OCI-LY7 (cell line): ENCODE results near the gene UBAC1. TPM values are rescaled to one million over a fixed set of nuclear protein-coding genes. Genes with fewer than 3 reads are reported as not detected.
"Not testable (repeated sequence)": the region's sequence is repeated elsewhere in the genome, so short reads cannot be mapped to it uniquely, and the experiment has no call there.

Source experiments
- BruUV-seq: library from RNA; stranded (reverse); fragments of 400-500 nt; replicated peaks from 2 replicates; lab custom pipeline; 2021; lab: Mats Ljungman, UMichigan
- CTCF ChIA-PET: fragments of 300-600 bp; sonication (Branson Sonifier 250); formaldehyde crosslinking; loops from one replicate; lab custom pipeline; 2022; ENCODE audit warnings: antibody characterized with exemption; ENCODE audit not compliant: unreplicated experiment; lab: Charles Lee
- POLR2A ChIA-PET: fragments of 300-600 bp; sonication (Branson Sonifier 250); formaldehyde crosslinking; loops from one replicate; lab custom pipeline; 2022; ENCODE audit warnings: antibody characterized with exemption; lab: Charles Lee
- DNase-seq: peaks from one replicate; pipeline ENCODE4 v3.0.0-alpha.2; 2015; ENCODE audit warnings: low spot score
- H2AFZ ChIP-seq: fragments of 200-600 bp; sonication (generic), shearing (Covaris generic); 2 replicates; pipeline ENCODE4 v1.6.1; 2014; ENCODE audit warnings: mild to moderate bottlenecking, antibody characterized with exemption, low read length, moderate library complexity
- H3K27ac ChIP-seq: fragments of 200-600 bp; sonication (generic); 2 replicates; pipeline ENCODE4 v1.5.1; 2014; ENCODE audit warnings: mixed run types, low read depth, mild to moderate bottlenecking, moderate library complexity, low read length, inconsistent platforms; ENCODE audit not compliant: poor library complexity, severe bottlenecking
- H3K36me3 ChIP-seq: fragments of 200-600 bp; sonication (generic); 2 replicates; pipeline ENCODE4 v1.6.1; 2014; ENCODE audit warnings: mild to moderate bottlenecking, antibody characterized with exemption, low read length, moderate library complexity, mixed read lengths; ENCODE audit not compliant: insufficient read depth
- H3K4me1 ChIP-seq: fragments of 200-600 bp; sonication (generic); 2 replicates; pipeline ENCODE4 v1.5.1; 2014; ENCODE audit warnings: mild to moderate bottlenecking, low read length; ENCODE audit not compliant: insufficient read depth, poor library complexity, severe bottlenecking
- H3K4me2 ChIP-seq: fragments of 200-600 bp; sonication (generic); 2 replicates; pipeline ENCODE4 v1.6.1; 2014; ENCODE audit warnings: mild to moderate bottlenecking, low read length
- H3K4me3 ChIP-seq: fragments of 200-600 bp; sonication (generic); 2 replicates; pipeline ENCODE4 v1.5.1; 2014; ENCODE audit warnings: mild to moderate bottlenecking, low read depth, low read length; ENCODE audit not compliant: poor library complexity, severe bottlenecking
- H3K79me2 ChIP-seq: fragments of 200-600 bp; sonication (generic); 2 replicates; pipeline ENCODE4 v1.6.1; 2016; ENCODE audit warnings: low read depth, mild to moderate bottlenecking, low read length, moderate library complexity, mixed read lengths; ENCODE audit not compliant: insufficient read depth
- H3K9me2 ChIP-seq: fragments of 200-600 bp; sonication (generic); 2 replicates; pipeline ENCODE4 v1.6.1; 2016; ENCODE audit warnings: mild to moderate bottlenecking, low read length, mixed read lengths; ENCODE audit not compliant: insufficient read depth
- H3K9me3 ChIP-seq: fragments of 200-600 bp; sonication (generic); 2 replicates; pipeline ENCODE4 v1.6.1; 2014; ENCODE audit warnings: mild to moderate bottlenecking, mixed run types, low read length, mixed read lengths
- H4K20me1 ChIP-seq: fragments of 200-600 bp; sonication (generic); 2 replicates; pipeline ENCODE4 v1.6.1; 2014; ENCODE audit warnings: mild to moderate bottlenecking, antibody characterized with exemption, low read length, moderate library complexity, mixed read lengths; ENCODE audit not compliant: insufficient read depth
- EZH2phosphoT487 ChIP-seq: fragments of 200-600 bp; sonication (generic); IDR thresholded peaks from 2 replicates; pipeline ENCODE4 v1.6.1; 2018; ENCODE audit warnings: low read depth, borderline replicate concordance, mild to moderate bottlenecking, mixed run types, antibody characterized with exemption, low read length, moderate library complexity, mixed read lengths
- intact Hi-C: fragments of 100-400 bp; cut with micrococcal nuclease; formaldehyde crosslinking; loops from one replicate; pipeline ENCODE4 v1.10.0; 2022; ENCODE audit not compliant: unreplicated experiment
- total RNA-seq, 2 experiments: library from RNA; depleted of rRNA in 1 of 2; stranded (reverse); fragments of >200 nt in 1 of 2; shearing (Covaris generic) in 1 of 2; gene quantifications; 2 replicates each; pipeline ENCODE4 v1.2.3, GENCODE V29; 2014 to 2022
- TF ChIP-seq, protein P1 (sequence below): fragments of 200-600 bp; sonication (generic); conservative IDR thresholded peaks from 2 replicates; pipeline ENCODE4 v1.5.1; 2014; ENCODE audit warnings: mild to moderate bottlenecking, antibody characterized with exemption, low read length, moderate library complexity, mixed read lengths

UBAC1 gene
- total RNA-seq, 2 experiments from 2014 or later: 42.3 to 59.2 TPM

DNA sequence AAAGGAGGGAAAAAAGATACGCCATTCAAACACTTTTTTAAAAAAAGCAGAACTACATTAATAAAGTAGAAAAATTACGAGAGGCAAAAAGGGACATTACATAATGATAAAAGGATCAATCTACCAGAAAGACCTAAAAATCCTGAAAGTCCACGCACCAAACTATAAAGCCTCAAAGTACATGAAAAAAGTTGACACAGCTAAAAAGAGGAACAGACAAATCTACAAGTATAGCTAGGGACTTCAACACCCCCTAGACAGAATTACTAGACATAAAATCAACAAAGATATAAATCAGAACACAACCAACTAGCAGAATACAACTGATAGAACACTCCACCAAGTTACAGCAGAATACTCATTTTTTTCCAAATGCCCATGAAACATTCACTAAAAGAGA is 65.0 kb downstream of the UBAC1 start:
- Histone ChIP-seq H3K4me2 (no peak overlapping the region), H3K79me2 (peaks cover 75% of the 10 kb centered on the region), H3K9me3 (peaks cover 13% of the 10 kb centered on the region; the same call in 1 of the 2 replicates), H3K27ac (no peak overlapping the region), H3K36me3 (peaks cover 36% of the 10 kb centered on the region), H4K20me1 (peaks cover 10% of the 10 kb centered on the region), H3K9me2 (no peaks in the 10 kb centered on the region), H3K4me3 (no peak overlapping the region), H2AFZ (no peak overlapping the region), H3K4me1 (peaks cover 6% of the 10 kb centered on the region)
- intact Hi-C loops: no loop called here
- no peak for DNase-seq
- ChIA-PET CTCF (no interaction called here), POLR2A (no interaction called here)
- TF ChIP-seq, protein P1, sequence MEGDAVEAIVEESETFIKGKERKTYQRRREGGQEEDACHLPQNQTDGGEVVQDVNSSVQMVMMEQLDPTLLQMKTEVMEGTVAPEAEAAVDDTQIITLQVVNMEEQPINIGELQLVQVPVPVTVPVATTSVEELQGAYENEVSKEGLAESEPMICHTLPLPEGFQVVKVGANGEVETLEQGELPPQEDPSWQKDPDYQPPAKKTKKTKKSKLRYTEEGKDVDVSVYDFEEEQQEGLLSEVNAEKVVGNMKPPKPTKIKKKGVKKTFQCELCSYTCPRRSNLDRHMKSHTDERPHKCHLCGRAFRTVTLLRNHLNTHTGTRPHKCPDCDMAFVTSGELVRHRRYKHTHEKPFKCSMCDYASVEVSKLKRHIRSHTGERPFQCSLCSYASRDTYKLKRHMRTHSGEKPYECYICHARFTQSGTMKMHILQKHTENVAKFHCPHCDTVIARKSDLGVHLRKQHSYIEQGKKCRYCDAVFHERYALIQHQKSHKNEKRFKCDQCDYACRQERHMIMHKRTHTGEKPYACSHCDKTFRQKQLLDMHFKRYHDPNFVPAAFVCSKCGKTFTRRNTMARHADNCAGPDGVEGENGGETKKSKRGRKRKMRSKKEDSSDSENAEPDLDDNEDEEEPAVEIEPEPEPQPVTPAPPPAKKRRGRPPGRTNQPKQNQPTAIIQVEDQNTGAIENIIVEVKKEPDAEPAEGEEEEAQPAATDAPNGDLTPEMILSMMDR: no peak
- no peak for TF ChIP-seq EZH2phosphoT487
- no TSS peak for BruUV-seq

- Histone ChIP-seq H3K79me2 (peaks cover 74% of the 10 kb centered on the region), H3K4me3 (no peak overlapping the region), H3K4me2 (no peak overlapping the region), H3K27ac (no peak overlapping the region), H2AFZ (no peak overlapping the region), H3K9me2 (no peaks in the 10 kb centered on the region), H3K36me3 (peaks cover 31% of the 10 kb centered on the region), H3K4me1 (peaks cover 6% of the 10 kb centered on the region), H4K20me1 (peaks cover 10% of the 10 kb centered on the region), H3K9me3 (peaks cover 13% of the 10 kb centered on the region; the same call in 1 of the 2 replicates)
- no peak for DNase-seq
- TF ChIP-seq, protein P1: no peak
- TF ChIP-seq EZH2phosphoT487: no peak
- BruUV-seq: no TSS peak
- ChIA-PET CTCF (no interaction called here), POLR2A (no interaction called here)
- intact Hi-C loops: no loop called here
Measured at GRCh38 chr9:135895202-135895848, 65.8 kb downstream of the UBAC1 start.

DNA sequence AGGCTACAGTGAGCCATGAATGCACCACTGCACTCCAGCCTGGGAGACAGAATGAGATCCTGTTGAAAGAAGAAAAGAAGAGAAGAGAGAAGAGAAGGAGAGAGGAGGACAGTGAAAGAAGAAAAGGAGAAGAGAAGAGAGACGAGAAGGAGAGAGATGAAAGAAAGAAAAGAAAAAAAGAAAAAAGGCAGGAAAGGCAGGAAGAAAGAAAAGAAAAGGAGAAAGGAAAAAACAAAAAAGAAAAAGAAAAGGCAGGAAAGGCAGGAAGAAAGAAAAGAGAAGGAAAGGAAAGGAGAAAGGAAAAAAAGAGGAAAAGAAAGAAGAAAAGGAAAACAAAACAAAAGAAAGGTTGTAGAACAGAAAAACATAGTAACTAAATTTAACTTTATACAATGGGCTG is 68.1 kb downstream of the UBAC1 start:
- peaks cover 77% of the 10 kb centered on the region for H3K79me2 ChIP-seq
- peaks cover 22% of the 10 kb centered on the region for H3K4me1 ChIP-seq
- H4K20me1 ChIP-seq: peaks cover 21% of the 10 kb centered on the region
- no peak for TF ChIP-seq EZH2phosphoT487
- TF ChIP-seq, protein P1: no peak
- no TSS peak for BruUV-seq
- H3K9me2 ChIP-seq: no peaks in the 10 kb centered on the region
- H3K9me3 ChIP-seq: peaks cover 13% of the 10 kb centered on the region; the same call in 1 of the 2 replicates
- H3K27ac ChIP-seq: no peak overlapping the region
- no peak overlapping the region for H3K4me2 ChIP-seq
- H2AFZ ChIP-seq: no peak overlapping the region
- ChIA-PET POLR2A (no interaction called here), CTCF (no interaction called here)
- H3K36me3 ChIP-seq: peaks cover 17% of the 10 kb centered on the region; the same call in 1 of the 2 replicates
- intact Hi-C loops: no loop called here
- no peak overlapping the region for H3K4me3 ChIP-seq
- no peak for DNase-seq

DNA sequence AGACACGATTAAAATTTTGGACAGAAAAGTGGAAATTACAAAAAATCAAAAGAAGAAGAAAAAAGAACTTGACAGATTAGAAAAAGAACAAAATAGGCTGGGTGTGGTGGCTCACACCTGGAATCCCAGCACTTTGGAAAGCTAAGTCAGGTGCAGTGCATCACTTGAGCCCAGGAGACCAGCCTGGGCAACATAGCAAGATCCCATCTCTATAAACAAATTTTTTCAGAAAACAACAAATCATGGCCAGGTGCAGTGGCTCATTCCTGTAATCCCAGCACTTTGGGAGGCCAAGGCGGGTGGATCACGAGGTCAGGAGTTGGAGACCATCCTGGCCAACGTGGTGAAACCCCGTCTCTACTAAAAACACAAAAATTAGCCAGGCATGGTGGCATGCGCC is 68.8 kb downstream of the UBAC1 start:
- H3K27ac ChIP-seq, intact Hi-C loops, H3K9me2 ChIP-seq, CTCF ChIA-PET, POLR2A ChIA-PET, DNase-seq, H2AFZ ChIP-seq, H3K4me2 ChIP-seq, H3K4me3 ChIP-seq, BruUV-seq: not testable (repeated sequence)
- peaks cover 74% of the 10 kb centered on the region for H3K79me2 ChIP-seq
- H3K4me1 ChIP-seq: peaks cover 30% of the 10 kb centered on the region
- peaks cover 12% of the 10 kb centered on the region; the same call in 1 of the 2 replicates for H3K36me3 ChIP-seq
- H3K9me3 ChIP-seq: peaks cover 13% of the 10 kb centered on the region; the same call in 1 of the 2 replicates
- peaks cover 21% of the 10 kb centered on the region for H4K20me1 ChIP-seq
